HG03442 (cell line): ENCODE measurements around the gene WAS.
"Not testable (repeated sequence)": the region's sequence is repeated elsewhere in the genome, so short reads cannot be mapped to it uniquely, and the experiment has no call there.

Experiments
- ATAC-seq: cut with Tn5 transposase; IDR thresholded peaks from one replicate; pipeline ENCODE4 v1.9.1; 2021; ENCODE audit warnings: mild to moderate bottlenecking, moderate library complexity; ENCODE audit not compliant: unreplicated experiment

WAS gene

GRCh38 chrX:48683411-48683982, at the start of gene WAS:
WAS (plus strand) TSS chrX:48683799; CDS start chrX:48683854, 55 bp downstream.
- peak; percentile 63 for ATAC-seq

GRCh38 chrX:48636301-48636700, 47.3 kb upstream of the WAS start:
- ATAC-seq, result no peak

GRCh38 chrX:48636776-48637175, 46.8 kb upstream of the WAS start:
- ATAC-seq, result no peak

GRCh38 chrX:48645669-48646068, 37.9 kb upstream of the WAS start:
- no peak for ATAC-seq

- ATAC-seq, result no peak
Measured at GRCh38 chrX:48648336-48648751, 35.3 kb upstream of the WAS start.

- no peak for ATAC-seq
Measured at GRCh38 chrX:48649102-48649501, 34.5 kb upstream of the WAS start.

- not testable (repeated sequence) for ATAC-seq
Measured at GRCh38 chrX:48652055-48652579, 31.5 kb upstream of the WAS start.

GRCh38 chrX:48654746-48655145, 28.9 kb upstream of the WAS start:
- ATAC-seq, result not testable (repeated sequence)

- ATAC-seq, result not testable (repeated sequence)
Measured at GRCh38 chrX:48659686-48660085, 23.9 kb upstream of the WAS start.

- ATAC-seq, result no peak
Measured at GRCh38 chrX:48663241-48663640, 20.4 kb upstream of the WAS start.

GRCh38 chrX:48664156-48664555, 19.4 kb upstream of the WAS start:
- no peak for ATAC-seq

- ATAC-seq, result no peak
Measured at GRCh38 chrX:48665991-48666390, 17.6 kb upstream of the WAS start.

- no peak for ATAC-seq
Measured at GRCh38 chrX:48666649-48667048, 16.9 kb upstream of the WAS start.

- ATAC-seq, result no peak
Measured at GRCh38 chrX:48667509-48667908, 16.1 kb upstream of the WAS start.

- ATAC-seq, result not testable (repeated sequence)
Measured at GRCh38 chrX:48668187-48668586, 15.4 kb upstream of the WAS start.

GRCh38 chrX:48676106-48676892, 7.3 kb upstream of the WAS start:
- ATAC-seq, result peak; percentile 90

GRCh38 chrX:48676893-48677270, 6.7 kb upstream of the WAS start:
- ATAC-seq, result peak; percentile 4

- no peak for ATAC-seq
Measured at GRCh38 chrX:48677516-48677915, 6.1 kb upstream of the WAS start.

GRCh38 chrX:48680467-48680866, 3.1 kb upstream of the WAS start:
- ATAC-seq, result not testable (repeated sequence)

GRCh38 chrX:48680925-48681324, 2.7 kb upstream of the WAS start:
- not testable (repeated sequence) for ATAC-seq

- ATAC-seq, result no peak
Measured at GRCh38 chrX:48681539-48682183, 1.9 kb upstream of the WAS start.

- not testable (repeated sequence) for ATAC-seq
Measured at GRCh38 chrX:48682795-48683194, 804 bp upstream of the WAS start.
